ENCODE data around the gene TNFRSF18. TPM values are rescaled to one million over a fixed set of nuclear protein-coding genes. Genes with fewer than 3 reads are reported as not detected.

The TNFRSF18 gene
- total RNA-seq, 1 donor from 2014 or later = not detected

DNA sequence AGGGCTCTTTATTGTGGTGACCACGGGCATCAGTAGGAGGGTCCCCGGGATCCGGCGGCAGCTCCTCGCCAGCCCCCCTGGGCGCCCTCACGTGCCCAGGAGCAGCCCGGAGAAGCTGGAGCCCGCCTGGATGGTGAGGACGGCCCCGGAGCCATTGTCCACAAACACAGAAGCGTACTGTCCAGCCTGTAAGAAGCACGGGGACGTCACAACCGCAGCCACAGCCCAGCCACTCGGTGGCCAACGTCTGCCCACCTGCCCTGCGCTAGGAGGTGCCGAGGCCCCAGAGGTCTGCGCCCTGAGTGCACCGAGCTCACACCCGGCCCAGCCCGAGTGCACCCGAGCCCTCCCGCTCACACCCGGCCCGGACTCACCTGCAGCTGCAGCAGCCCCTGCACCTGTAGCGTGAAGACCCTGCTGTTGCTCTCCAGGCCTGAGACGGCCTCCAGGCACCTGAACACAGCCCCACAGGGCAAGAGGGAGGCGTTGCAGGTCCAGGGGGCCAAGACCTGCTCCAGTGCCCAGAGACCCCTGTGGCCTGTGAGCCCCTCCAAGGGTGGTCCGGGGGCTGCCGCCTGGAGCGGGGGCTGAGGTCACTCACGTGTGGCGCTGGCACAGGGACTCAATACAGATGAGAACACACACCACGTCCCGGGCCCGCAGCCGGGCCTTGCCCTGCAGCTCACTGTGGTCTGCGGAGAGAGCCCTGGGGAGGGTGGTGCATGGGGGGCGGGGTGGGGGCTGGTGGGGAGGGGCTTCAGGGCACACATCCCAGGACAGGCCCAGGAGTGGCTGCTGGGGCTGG, 36.3 kb upstream of the TNFRSF18 start:
- TF ChIP-seq, protein P1, sequence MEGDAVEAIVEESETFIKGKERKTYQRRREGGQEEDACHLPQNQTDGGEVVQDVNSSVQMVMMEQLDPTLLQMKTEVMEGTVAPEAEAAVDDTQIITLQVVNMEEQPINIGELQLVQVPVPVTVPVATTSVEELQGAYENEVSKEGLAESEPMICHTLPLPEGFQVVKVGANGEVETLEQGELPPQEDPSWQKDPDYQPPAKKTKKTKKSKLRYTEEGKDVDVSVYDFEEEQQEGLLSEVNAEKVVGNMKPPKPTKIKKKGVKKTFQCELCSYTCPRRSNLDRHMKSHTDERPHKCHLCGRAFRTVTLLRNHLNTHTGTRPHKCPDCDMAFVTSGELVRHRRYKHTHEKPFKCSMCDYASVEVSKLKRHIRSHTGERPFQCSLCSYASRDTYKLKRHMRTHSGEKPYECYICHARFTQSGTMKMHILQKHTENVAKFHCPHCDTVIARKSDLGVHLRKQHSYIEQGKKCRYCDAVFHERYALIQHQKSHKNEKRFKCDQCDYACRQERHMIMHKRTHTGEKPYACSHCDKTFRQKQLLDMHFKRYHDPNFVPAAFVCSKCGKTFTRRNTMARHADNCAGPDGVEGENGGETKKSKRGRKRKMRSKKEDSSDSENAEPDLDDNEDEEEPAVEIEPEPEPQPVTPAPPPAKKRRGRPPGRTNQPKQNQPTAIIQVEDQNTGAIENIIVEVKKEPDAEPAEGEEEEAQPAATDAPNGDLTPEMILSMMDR (IDR thresholded peaks at IDR 0.05; ENCODE audit: borderline replicate concordance) = no peak
- H3K27me3 ChIP-seq (ENCODE audit: low read depth) = peaks cover 91% of the 10 kb centered on the region

DNA sequence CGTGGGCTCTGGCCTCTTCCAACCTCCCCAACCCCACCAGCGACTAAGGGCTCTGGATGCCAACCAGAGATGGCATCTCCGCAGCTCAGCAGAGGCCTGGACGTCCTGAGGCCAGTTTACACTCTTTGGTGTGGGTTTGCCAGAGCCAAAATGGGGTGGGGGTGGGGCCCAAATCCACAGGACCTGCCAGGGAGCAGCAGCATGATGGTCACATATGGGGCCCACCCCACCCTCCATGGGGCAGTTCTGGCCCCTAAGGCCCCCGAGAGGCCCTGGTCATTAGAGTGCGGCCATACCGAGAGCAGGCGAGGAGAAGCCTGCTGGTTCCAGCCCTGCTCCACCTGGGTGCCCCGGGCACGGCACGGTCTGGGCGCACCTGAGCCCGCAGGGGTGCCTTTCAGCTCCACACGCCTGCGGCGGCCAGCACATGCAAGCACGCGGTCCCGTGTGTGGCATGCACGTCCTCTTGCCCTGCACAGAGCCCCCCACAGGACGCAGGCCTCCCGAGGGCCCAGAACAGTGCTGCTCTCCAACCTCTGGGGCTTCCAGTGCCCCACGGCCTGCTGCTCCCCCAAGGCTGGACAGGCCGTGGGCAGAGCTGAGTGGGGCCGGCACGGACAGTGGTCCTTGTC, 35.3 kb upstream of the TNFRSF18 start:
- H3K9me3 ChIP-seq (replicated peaks) = no peaks in the 10 kb centered on the region
- TF ChIP-seq, protein P1 (IDR thresholded peaks at IDR 0.05; ENCODE audit: borderline replicate concordance) = no peak
- no peak overlapping the region for H3K27ac ChIP-seq (replicated peaks)
- H3K27me3 ChIP-seq (ENCODE audit: low read depth) = peaks cover 89% of the 10 kb centered on the region
- no peaks in the 10 kb centered on the region for H3K36me3 ChIP-seq
- DNase-seq = no peak
- intact Hi-C loops (cut with micrococcal nuclease) = no loop called here
- peaks cover 29% of the 10 kb centered on the region for H3K4me1 ChIP-seq
- no peak overlapping the region for H3K4me3 ChIP-seq

More for the DNA sequence above, 36.3 kb upstream of the TNFRSF18 start:
- Histone ChIP-seq H3K27ac (replicated peaks) (no peak overlapping the region), H3K4me3 (no peak overlapping the region), H3K4me1 (peaks cover 19% of the 10 kb centered on the region), H3K9me3 (replicated peaks) (no peaks in the 10 kb centered on the region), H3K36me3 (no peaks in the 10 kb centered on the region)
- DNase-seq = no peak
- intact Hi-C loops (cut with micrococcal nuclease) = no loop called here

DNA sequence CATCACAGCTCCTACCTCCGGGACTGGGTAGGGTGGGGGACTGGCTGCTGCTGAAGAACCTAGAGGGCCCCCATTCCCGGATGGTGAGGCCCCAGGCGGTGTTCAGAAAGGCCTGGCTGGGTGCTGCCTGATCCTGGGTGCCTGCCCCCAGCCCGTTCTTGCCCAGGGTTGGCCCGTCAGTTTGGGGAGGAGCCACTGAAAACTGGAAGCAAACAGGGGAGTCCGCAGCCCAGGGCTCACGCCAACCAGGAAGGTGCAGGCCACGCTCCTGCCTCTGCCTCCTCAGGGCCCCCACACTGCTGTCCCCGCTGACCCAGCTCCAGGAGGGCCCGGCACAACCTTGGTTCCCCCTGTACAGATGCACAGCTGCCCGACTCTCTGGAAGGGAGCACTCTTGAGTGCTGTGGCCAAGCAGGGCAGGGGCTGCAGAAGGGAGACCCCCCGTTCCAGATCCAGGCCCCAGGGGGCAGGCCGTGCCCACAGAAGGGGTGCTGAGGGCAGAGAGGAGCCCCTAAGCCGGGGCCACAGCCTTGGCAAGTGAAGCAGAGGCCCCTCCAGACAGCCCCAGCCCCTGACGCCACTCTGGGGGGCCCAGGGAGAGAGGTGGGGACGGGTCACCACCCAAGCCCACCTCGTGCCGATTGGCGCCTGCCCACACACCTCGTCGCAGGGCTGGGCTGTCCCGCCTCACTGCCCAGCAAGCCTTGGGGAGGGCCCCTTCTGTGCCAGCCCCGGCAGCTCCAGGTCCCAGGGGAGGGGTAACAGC, 34.6 kb upstream of the TNFRSF18 start:
- no peak for DNase-seq
- intact Hi-C loops (cut with micrococcal nuclease) = no loop called here
- Histone ChIP-seq H3K27me3 (ENCODE audit: low read depth) (peaks cover 82% of the 10 kb centered on the region), H3K4me3 (no peak overlapping the region), H3K4me1 (peaks cover 26% of the 10 kb centered on the region), H3K9me3 (replicated peaks) (no peaks in the 10 kb centered on the region), H3K36me3 (no peaks in the 10 kb centered on the region), H3K27ac (replicated peaks) (no peak overlapping the region)
- TF ChIP-seq, protein P1 (IDR thresholded peaks at IDR 0.05; ENCODE audit: borderline replicate concordance) = no peak

DNA sequence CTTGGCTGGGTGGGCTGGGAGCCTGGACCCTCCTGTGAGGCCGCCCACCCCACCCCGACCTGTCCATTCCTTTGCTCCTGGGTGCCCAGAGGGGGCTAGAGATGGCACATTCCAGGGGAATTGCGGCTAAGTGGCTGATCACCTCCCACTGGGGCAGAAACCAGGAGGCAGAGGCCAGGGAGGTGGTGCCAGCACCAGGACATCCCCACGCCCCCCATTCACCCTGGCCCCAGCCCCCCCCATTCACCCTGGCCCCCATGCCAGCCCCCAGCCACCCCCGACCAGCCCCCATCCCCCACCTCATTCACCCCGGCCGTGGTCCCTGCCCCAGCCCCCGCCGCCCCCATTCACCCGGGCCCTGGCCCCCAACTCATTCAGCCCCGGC, 33.9 kb upstream of the TNFRSF18 start:
- peaks cover 23% of the 10 kb centered on the region for H3K4me1 ChIP-seq
- DNase-seq = no peak
- no peak overlapping the region for H3K4me3 ChIP-seq
- no peak overlapping the region for H3K27ac ChIP-seq (replicated peaks)
- no peaks in the 10 kb centered on the region for H3K36me3 ChIP-seq
- no peaks in the 10 kb centered on the region for H3K9me3 ChIP-seq (replicated peaks)
- TF ChIP-seq, protein P1 (IDR thresholded peaks at IDR 0.05; ENCODE audit: borderline replicate concordance) = no peak
- H3K27me3 ChIP-seq (ENCODE audit: low read depth) = peaks cover 75% of the 10 kb centered on the region
- intact Hi-C loops (cut with micrococcal nuclease) = no loop called here

DNA sequence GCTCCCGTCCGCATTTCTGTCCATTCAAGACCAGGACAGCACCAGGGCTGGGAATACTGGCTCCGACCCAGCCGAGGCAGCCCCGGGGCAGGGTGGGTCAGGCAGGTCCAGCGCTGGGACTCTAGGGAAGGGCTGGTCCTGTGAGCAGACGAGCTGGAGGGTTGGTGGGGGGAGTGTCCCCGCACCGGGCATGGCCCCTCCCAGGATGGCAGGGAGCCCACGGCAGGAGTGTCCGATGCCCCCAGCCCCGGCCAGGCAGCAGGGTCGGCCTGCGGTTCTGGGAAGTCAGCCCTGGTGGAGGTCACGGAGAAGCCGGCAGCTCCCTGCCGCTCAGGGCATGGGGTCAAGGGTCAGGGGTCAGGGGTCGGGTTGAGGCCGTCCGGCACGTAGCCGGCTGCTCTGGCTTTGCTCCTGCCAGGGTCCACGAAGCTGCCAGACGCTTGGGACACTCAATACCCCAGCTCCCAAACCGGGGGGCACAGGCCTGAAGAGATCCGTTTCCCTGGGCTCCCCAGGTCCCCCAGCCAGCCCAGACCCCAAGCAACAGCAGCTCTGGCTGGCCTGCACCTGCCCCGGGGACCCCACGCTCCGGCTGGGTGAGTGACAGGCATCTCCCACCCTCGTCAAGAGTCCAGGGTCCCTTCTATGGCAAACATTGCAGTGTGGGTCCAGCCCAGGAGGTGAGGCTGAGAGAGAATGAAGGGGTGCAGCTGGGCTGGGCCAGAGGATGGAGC, 33.4 kb upstream of the TNFRSF18 start:
- intact Hi-C loops (cut with micrococcal nuclease) = no loop called here
- H3K27me3 ChIP-seq (ENCODE audit: low read depth) = peaks cover 72% of the 10 kb centered on the region
- TF ChIP-seq, protein P1 (IDR thresholded peaks at IDR 0.05; ENCODE audit: borderline replicate concordance) = no peak
- H3K36me3 ChIP-seq = no peaks in the 10 kb centered on the region
- H3K4me3 ChIP-seq = no peak overlapping the region
- peaks cover 23% of the 10 kb centered on the region for H3K4me1 ChIP-seq
- DNase-seq = no peak
- H3K9me3 ChIP-seq (replicated peaks) = no peaks in the 10 kb centered on the region
- H3K27ac ChIP-seq (replicated peaks) = no peak overlapping the region

Data from left ventricle myocardium inferior (tissue), 1 donor.